GM04504 (cell line): ENCODE results near the gene LCNL1.

Source experiments
- DNase-seq: peaks from one replicate; pipeline ENCODE4 v3.0.0-alpha.2; 2012; ENCODE audit warnings: low read depth

The LCNL1 gene

DNA sequence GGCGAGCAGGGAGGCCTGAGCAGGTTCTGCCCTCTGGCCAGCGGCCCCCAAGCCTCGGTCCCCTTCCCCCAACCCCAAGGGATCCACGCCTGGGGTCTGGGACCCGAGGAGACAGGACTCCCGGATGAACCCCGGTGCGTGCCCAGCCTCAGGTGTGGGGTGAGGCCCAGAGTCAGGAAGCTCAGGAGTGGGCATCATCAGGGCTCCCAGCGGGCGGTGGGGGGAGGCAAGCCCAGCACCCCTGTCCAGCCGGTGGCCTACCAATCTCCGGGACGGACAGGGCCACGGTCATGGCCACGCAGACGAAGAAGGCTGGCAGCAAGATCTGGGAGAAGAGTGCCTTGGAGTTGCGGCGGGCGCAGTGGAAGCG, 30.8 kb downstream of the LCNL1 start:
- DNase-seq: no peak

DNA sequence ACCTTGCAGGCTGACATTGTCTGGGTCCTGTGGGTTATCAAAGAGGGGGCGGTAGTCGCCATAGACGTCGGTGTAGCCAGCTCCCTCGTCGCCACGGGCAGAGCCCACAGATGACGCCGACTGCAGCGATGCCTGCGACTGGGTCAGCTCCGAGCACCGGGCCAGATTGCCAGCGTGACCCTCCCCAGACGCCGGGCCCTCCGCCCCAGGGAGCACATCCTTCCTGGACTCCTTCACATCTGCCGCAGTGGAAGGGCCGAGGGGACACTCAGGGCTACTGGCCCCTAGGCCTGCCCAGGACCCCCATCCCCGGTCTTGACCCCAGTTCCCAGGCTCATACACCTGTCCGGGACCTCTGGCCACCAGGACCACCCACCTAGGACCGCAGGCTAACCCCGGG, 31.4 kb downstream of the LCNL1 start:
- DNase-seq: no peak

DNA sequence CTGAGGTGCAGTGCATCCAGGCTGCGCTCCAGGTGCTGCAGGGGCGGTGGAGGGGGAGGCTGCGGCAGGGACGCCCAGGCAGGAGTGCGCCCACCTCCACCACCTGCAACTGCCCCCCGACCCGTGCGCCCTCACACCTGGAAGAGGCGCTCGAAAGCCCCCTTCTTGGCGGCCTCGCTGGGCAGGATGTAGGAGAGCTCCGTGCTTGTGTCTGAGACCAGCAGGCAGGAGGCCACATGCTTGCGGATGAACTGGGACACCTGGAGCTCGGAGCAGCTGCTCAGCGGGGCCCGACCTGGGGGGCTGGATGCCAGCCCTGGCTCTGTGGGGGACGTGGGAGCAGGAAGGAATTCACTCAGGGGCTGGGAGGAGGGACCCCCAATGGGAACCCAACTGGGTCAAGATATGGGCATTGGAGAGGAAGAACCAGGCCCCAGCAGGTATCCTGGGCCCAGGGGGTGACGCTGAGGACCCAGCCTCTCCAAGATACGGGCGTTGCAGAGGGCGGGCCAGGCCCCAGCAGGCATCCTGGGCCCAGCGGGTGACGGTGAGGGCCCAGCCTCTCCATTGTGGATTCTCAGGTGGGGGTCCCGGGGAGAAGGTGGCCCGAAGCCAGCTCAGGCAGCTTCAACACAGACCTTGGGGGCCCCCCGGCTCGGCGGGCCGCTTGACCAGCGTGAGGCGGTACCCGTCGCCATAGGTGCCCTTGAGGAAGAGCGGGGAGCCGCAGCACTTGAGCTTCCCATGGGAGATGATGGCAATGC, 32.2 kb downstream of the LCNL1 start:
- DNase-seq: no peak

DNA sequence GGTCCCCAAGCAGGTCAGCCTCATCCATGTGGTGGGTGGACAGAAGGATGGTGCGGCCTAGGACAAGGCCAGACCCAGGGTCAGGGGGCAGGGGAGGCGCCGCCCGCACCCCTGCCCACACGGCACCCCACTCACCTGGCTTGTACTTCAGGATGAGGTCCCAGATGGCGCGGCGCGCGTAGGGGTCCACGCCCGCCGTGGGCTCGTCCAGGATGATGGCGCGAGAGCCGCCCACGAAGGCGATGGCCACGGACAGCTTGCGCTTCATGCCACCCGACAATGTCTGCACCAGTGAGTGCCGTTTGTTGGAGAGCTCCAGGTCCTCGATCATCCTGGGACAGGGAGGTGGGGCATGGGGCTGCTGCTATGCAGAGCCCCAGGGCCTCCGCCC, 32.7 kb downstream of the LCNL1 start:
- no peak for DNase-seq

DNA sequence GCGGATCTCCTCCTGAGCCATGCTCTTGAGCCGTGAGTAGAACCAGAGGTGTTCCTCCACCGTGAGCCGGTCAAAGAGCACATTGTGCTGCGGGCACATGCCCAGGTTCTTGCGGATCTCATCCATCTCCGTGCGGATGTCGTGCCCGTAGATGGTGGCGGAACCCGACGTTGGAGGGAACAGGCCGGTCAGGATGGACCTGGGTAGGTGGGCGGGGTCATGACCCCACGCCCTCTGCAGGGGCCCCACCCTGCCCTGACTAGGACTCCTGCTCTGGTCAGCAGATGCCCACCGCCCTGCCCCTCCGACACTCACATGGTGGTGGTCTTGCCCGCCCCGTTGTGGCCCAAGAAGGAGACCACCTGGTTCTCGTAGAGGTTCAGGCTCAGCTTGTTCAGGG, 33.2 kb downstream of the LCNL1 start:
- no peak for DNase-seq

DNA sequence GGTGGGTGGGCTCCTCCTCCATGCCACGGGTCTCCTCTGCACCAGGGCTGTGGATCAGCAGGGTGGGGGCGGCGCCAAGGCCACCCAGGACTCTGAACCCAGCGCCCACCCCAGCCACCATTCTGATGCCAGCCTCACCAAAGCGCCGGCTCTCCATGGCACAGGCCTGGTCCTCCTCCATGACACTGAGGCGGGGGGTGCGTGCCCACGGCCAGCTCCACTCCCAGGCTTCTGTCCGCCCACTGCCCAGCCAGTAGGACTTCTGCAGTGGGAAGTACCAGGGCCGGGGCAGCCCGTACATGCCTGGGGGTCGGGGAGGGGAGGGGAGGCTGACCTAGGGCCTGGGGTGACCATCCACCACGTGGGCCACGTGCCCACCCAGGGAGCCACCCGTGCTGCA, 33.6 kb downstream of the LCNL1 start:
- DNase-seq: no peak

DNA sequence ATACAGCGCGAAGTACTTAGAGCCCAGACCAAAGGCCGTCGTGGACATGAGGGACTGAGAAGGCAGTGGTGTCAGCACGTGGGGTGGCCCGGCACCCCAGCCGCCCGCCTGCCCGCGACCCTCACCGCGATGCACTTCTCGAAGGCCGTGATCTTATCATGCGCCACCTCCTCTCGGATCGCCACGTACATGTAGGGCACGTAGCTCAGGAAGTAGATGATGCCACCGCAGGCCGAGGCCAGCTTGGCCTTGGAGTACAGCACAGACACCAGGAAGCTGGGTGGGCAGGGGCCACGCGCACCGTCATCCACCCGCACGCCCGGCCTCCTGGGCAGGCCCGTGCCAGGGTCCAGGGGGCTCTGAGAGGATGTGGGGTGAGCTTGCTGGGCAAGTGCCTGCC, 34.3 kb downstream of the LCNL1 start:
- DNase-seq: no peak

DNA sequence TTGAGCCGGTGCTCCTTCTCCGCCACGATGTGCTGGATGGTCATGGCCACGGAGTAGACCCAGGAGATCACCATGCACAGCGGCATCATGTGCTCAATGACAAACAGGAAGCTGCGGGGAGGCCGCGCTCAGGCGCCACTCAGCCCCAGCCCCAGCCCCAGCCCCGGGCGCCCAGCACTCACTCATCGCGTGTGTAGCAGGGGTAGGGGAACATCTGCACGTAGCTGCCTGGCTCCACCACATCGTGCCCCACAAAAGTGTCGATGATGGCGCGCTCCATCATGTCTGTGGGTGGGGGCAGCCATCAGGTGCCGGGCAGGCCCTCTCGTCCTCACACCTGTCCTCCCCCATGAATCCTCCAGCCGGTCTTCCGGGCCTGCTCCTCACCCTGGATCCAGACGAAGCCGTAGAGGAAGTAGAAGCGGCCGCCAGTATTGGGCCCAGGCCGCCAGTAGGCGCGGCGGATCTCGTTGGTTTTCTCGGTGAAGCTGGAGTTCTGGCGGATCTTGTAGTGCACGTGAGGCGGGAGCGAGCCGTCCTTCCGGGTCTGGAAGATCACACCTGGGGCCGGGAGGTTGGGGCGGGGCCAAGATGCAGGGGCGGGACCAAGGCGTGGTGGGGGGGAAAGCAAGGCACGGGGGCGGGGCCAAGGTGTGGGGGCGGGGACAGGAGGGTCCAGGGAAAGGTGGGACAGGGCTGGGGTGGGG, 35.2 kb downstream of the LCNL1 start:
- no peak for DNase-seq

DNA sequence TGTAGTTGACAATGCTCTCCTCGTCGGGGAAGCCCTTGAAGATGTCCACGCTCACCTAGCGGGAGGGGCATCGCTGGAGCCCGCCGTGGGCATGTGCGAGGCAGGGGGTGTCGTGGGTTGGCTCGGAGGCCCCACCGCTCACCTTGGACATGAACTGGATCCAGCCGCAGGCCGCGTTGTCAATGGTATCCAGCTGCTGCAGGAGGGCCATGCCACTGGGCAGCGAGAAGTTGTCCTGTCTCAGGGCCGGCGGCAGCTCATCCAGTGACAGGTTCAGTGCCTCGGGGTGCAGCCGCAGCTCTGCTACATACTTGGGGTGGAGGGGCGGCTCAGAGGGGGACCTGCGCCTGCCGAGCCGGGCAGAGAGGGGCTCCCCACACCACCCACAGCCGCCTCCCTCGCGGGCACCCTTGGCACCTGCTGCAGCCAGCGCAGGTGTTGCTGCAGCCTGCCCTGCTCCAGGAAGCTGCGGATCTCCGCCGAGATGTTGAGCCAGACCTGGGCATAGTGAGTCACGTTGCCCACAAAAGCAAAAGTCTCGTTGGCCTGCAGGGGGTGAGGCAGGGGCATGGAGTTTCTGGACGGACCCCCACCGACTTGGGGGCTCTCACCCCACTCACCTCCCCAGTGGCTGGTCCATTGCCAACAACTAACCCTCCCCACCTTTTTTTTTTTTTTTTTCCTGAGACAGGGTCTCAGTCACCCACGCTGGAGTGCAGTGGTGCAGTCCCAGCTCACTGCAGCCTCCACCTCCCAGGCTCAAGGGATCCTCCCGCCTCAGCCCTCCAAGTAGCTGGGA, 36.2 kb downstream of the LCNL1 start:
- no peak for DNase-seq

DNA sequence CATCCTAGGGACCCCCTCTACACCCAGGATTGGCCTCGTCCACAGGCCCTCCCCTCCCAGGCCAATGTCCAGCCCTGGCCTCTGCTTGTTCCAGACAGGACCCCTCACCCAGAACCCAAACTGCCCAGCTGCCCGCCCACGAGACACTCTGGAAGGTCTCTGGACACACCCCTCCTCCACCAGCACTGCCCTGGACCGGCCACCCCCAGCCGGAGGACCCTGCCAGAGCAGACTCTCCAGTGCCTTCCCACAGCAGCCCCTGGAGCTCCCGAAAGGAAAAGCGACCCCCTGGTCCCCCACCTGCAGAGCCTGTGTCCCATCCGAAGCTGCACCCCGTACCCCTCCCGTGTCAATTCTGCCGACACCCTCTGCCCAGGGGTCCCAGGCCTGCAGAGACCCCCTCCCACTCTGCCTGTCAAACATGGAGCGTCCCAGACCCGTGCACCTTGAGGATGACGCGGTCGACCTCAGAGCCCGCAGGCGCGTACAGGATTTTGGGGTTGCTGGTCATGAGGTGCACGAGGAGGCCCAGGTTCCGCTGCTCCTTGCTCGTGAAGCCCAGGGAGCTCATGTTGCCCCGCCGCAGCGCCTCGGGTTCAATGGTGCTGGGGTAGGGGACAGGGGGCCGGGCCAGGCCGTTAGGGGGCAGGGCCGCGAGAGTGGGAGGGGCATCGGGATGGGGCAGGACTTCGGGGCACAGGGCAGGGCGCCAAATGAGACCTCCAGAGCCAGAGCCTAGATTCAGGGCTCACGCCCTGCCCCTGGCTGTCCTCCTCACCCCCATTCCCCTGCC, 37.3 kb downstream of the LCNL1 start:
- DNase-seq: no peak

DNA sequence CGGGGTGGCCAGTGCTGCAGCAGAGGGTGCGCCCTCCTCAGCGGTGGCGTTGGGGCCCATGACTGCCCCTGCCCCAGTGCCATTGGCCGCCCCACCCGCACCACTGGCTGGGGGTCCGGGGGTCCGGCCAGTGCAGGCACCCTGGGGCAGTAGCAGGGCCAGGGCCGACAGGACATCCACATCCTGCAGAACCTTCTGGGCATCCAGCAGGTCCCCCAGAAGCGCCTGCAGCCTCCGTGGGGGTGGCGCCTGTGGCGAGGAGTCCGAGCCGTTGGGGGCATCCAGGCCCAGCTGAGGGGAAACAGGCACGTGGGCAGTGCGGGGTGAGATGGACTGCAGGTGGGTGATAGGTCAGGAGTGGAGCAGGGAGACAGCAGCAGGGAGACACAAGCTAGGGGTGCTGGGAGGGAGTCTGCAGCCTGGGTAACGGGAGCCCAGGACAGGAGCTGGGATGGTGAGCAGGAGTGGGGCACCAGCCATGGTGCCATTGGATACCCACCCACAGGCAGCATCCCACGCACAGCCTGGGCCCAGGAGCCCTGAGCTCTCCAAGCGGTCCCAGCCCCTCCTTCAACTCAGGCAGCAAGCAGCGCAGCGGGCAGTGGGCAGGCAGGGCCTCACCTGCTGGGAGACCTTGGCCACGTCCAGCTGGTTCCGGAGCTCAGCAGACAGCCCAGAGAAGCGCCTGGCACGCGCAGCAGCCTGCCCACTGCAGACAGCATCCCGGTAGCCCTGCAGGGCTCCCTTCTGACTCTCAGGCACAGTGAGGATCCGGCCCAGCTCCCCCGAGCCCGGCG, 38.2 kb downstream of the LCNL1 start:
- no peak for DNase-seq

DNA sequence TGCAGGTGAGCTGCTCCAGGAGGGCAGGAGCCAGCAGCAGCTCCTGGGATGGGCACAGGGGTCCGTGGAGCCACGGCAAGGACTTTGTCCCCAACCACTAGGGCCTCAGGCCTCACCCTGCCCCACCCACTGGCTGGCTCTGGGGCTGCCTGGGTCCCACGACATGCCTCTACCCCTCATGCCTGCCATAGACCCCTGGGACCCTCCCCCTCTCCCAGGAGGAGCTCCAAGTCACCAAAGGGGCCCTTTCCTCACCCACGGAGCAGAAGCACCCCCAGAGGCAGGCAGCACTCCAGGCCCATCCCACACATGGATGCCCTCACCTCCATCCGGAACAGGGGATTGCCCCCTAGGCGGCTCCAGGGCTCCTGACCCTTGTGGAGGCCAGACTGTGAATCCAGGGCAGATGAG, 38.8 kb downstream of the LCNL1 start:
- no peak for DNase-seq

DNA sequence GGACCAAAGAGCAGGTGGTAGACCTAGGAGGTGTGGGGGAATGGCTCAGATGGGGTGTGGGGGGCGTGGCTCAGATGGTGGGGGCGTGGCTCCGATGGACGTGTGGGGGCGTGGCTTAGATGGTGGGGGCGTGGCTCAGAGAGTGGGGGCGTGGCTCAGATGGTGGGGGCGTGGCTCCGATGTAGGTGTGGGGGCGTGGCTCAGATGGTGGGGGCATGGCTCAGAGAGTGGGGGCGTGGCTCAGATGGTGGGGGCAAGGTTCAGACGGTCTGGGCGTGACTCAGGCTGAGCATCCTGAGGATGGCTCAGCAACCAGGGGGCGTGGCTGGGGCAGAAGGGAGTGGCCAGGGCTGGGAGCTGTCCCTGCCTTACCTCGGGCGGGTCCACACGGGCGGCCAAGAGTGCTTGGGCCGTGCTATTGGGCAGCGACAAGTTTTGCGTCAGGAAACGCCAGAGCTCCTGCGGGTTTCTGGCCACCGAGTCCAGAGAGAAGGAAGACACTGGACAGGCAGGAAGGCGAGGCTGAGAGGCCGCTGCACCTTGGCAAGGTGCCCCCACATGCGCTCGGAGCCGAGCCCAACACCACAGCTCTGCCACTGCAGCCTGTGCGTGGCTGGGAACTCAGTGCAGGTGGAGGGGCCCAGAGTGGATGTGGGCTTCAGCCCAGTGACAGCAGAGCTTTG, 39.3 kb downstream of the LCNL1 start:
- no peak for DNase-seq

DNA sequence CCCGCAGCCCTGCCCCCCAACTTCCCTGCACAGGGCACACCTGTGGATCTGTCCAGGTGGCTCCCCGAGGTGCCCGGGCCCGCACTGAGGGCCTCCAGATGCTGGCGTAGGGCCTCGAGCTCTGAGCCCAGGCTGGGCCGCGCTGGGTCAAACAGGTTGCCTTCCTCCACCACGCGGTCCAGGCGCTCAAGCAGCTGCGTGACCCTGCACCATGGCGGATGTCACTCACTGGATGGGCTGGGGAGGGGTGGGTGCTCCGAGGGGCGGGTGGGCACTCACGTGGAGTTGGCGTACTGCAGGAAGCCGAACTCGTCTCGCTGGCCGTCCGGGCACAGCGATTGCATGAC, 39.8 kb downstream of the LCNL1 start:
- DNase-seq: no peak

DNA sequence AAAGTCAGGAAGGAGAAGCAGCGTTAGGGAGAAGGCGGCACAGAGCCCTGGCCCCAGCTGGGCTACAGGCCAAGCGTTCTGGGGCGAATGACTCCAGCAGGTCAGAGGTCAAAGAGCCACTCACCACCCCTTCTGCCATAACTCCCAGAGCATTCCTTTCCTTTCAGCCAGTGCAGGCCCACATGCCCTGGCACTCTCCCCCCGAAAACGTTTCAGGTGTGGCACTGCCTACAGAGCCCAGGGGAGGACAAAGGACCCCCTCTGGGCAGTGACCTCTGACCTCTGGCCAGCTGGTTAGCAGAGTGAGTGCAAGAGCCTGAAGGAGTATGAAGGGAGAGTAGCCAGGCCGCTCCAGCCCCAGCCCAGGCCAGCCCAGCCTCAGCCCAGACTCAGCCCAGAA, 40.4 kb downstream of the LCNL1 start:
- no peak for DNase-seq

DNA sequence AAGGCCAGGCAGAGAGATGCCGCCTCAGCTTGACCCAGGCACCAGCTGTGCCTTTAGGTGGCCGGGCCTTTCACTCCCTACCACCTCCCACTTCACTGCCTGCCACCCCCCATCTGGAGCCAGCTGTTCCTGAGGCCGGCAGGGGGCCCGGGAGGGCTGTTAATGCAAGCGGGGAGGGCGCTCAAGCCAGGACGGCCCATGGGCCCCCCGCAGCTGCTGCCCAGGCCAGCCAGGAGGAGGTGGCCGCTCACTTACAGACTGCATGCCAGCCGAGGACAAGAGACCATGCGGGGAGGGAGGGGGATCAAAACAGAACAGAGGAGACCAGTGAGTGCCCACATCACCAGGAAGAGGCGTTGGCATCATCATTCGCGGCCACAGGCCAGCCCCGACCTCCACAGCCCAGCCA, 40.8 kb downstream of the LCNL1 start:
- no peak for DNase-seq

DNA sequence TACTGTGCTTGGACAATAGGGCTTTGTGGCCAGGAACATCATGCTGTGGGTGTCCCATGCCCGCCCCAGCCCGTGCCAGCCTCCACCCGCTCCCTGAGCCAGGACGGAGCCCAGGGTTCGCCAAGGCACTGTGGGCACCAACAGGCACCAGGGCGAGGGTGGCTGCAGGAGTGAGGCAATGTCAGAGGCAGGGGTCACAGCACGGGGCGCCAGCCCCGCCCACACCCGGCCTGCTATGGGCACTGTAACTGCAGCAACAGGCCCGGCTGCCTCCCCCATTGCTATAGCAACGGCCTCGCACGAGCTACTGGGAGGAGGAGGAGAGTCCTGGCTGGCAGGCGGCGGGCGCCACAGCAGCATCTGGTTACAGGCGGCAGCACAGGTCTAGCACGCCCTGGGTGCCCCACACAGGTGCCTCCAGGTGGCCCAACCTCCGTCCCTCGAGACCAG, 42.7 kb downstream of the LCNL1 start:
- DNase-seq: no peak

DNA sequence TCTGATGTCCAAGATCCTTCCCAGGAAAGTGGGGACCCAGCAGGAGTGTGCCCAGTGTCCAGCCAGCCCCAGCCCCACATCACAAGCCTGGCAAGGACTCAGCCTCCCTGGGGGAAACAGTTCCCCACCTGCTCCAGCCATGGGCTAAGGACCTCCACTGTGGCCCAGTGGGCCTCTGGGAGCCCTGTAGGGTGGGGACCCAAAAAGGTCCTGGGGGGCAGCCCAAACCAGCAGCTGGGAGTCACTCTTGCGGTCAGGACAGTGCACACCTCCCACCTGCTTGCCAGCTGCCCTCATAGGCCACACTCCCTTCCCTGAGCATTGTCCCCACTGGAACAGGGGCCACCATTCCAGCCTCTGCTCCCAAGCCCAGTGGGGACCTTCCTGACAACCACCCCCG, 43.6 kb downstream of the LCNL1 start:
- no peak for DNase-seq

DNA sequence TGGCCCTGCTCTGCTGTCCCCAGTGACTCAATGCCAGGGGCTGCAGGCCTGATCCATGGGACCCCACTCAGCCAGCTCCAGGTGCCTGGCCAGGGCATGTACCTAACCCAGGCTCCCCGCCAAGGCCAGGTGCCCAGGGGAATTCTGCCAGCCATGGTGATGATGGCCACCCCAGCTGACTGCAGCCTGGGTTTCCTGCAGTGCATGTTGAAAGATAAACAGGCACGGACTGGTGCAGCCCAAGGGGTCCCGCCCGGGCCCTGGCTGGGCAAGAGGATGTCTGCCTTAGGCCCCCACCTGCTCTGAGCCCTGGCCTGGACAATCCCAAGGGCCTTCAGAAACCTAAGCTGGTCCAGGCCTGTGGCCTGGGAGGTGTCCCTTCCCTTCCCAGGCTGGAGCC, 44.0 kb downstream of the LCNL1 start:
- no peak for DNase-seq

DNA sequence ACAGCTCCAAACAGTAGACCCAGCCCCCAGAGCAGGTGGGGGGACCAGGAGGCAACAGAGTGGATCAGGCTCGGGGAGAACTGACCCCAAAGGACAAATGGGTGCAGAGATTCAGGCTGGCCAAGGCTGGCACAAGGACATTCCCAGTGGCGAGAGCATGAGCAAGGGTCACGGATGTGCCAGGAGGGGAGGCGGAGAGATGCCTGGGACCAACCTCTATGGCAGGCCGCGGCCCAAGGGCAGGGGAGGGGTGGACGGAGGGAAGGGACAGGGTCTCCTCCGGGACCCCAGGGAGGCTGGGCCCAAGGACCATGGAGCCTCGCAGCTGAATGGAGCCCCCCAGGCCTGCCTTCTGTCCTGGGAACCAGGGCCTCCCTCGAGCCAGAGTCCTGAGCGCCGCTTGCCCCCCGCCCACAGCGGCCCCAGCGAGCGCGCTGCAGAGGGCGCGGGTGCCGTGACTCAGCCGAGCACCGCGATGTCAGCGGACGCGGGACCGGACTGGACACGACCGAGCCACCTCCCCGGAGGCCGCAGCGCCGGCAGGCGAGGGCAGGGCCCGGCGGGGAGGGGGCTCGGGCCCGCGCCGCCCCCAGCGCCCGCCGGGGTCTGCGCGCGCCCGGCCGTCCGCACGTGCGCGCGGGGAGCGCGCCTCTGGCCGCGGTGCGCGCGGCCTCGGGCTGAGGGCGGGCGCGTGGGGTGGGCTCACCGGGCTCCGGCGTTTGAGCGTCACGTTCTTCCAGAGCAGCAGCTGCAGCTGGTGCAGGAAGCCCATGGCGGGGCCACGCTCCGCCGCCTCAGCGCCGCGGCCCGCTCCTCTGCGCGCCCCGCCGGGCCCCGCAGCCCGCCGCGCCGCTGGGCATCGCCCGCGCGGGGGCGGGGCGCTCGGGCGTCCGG, 44.8 kb downstream of the LCNL1 start, which contains the start of gene ABCA2:
Gene ABCA2 (minus strand): TSS at position 869 of the 894 bp plus-strand sequence. CDS start 97 bp downstream, at position 772.
- DNase-seq: no peak
